Activated CD8-positive, alpha-beta memory T cell treated with anti-CD3 and anti-CD28 coated beads, Interleukin-2, amount 50 U/mL, for 24 hours (primary cell): ENCODE data around the gene HS6ST1.

ENCODE experiments used
- DNase-seq: peaks from one replicate; pipeline ENCODE4 v3.0.0-alpha.2; 2020; ENCODE audit errors: extremely low read depth

HS6ST1 gene

GRCh38 chr2:128282246-128282975 is 36.3 kb downstream of the HS6ST1 start:
- no peak for DNase-seq

- no peak for DNase-seq
These were observed 36.8 kb downstream of the HS6ST1 start for GRCh38 chr2:128281852-128282245.

- DNase-seq, result no peak
These were observed 37.8 kb downstream of the HS6ST1 start for GRCh38 chr2:128280901-128281321.

- DNase-seq, result no peak
These were observed 38.4 kb downstream of the HS6ST1 start for GRCh38 chr2:128280158-128280871.

- no peak for DNase-seq
These were observed 38.9 kb downstream of the HS6ST1 start for GRCh38 chr2:128279786-128280157.

- DNase-seq, result no peak
These were observed 39.7 kb downstream of the HS6ST1 start for GRCh38 chr2:128279009-128279408.

- no peak for DNase-seq
These were observed 40.5 kb downstream of the HS6ST1 start for GRCh38 chr2:128277961-128278681.

GRCh38 chr2:128276878-128277675 is 41.6 kb downstream of the HS6ST1 start:
- no peak for DNase-seq

GRCh38 chr2:128275498-128276045 is 43.1 kb downstream of the HS6ST1 start:
- DNase-seq, result no peak

- no peak for DNase-seq
These were observed 44.5 kb downstream of the HS6ST1 start for GRCh38 chr2:128274218-128274617.

GRCh38 chr2:128273469-128274081 is 45.1 kb downstream of the HS6ST1 start:
- no peak for DNase-seq

GRCh38 chr2:128272601-128273468 is 45.8 kb downstream of the HS6ST1 start:
- DNase-seq, result no peak

GRCh38 chr2:128271911-128272600 is 46.6 kb downstream of the HS6ST1 start:
- no peak for DNase-seq

- no peak for DNase-seq
These were observed 47.1 kb downstream of the HS6ST1 start for GRCh38 chr2:128271597-128271910.

GRCh38 chr2:128270672-128271596 is 47.7 kb downstream of the HS6ST1 start:
- DNase-seq, result no peak

- DNase-seq, result no peak
These were observed 48.5 kb downstream of the HS6ST1 start for GRCh38 chr2:128269990-128270671.

- DNase-seq, result no peak
These were observed 49.3 kb downstream of the HS6ST1 start for GRCh38 chr2:128269063-128269989.
